CD4-positive, alpha-beta memory T cell (primary cell): ENCODE data around the gene VPS51. TPM values are rescaled to one million over a fixed set of nuclear protein-coding genes. Genes with fewer than 3 reads are reported as not detected.

ENCODE experiments used
- CTCF ChIA-PET: fragments of 350-600 bp; sonication (Branson Sonifier 250); formaldehyde crosslinking; loops from one replicate; lab custom pipeline; 2021; ENCODE audit warnings: inconsistent platforms; ENCODE audit not compliant: partially characterized antibody; lab: Charles Lee
- POLR2A ChIA-PET: fragments of 350-600 bp; sonication (Branson Sonifier 250); formaldehyde crosslinking; loops from one replicate; lab custom pipeline; 2021; ENCODE audit not compliant: partially characterized antibody; lab: Charles Lee
- DNase-seq, 5 donors: peaks; one replicate each; pipeline versions ENCODE4 v3.0.0 to v3.0.0-alpha.2; 2020 to 2022; ENCODE audit warnings: mixed read lengths in 1 of 5
- H3K27ac ChIP-seq: one replicate; pipeline ENCODE4 v1.7.0; 2013; ENCODE audit warnings: low read depth, low read length
- H3K27me3 ChIP-seq: 2 replicates; pipeline ENCODE4 v1.7.0; 2013; ENCODE audit warnings: mild to moderate bottlenecking, low read length, moderate library complexity; ENCODE audit not compliant: insufficient read depth
- H3K36me3 ChIP-seq: 2 replicates; pipeline ENCODE4 v1.7.0; 2013; ENCODE audit warnings: mild to moderate bottlenecking, low read length, moderate library complexity; ENCODE audit not compliant: insufficient read depth
- H3K4me1 ChIP-seq: 2 replicates; pipeline ENCODE4 v1.7.0; 2013; ENCODE audit warnings: mild to moderate bottlenecking, low read length, moderate library complexity; ENCODE audit not compliant: insufficient read depth
- H3K4me3 ChIP-seq, 2 donors: one replicate each; pipeline ENCODE4 v1.7.0; 2013; ENCODE audit warnings: low read length in 2 of 2, mild to moderate bottlenecking in 1 of 2
- H3K9me3 ChIP-seq, 2 donors: one replicate each; pipeline ENCODE4 v1.7.0; 2013; ENCODE audit warnings: low read length in 2 of 2, control low read depth in 1 of 2; ENCODE audit not compliant: control insufficient read depth in 1 of 2
- H3K27ac Mint-ChIP-seq, 7 donors: one replicate each; pipeline ENCODE4 v1.8.0; 2020 to 2021; ENCODE audit warnings: mixed read lengths in 7 of 7, mild to moderate bottlenecking in 6 of 7, inconsistent platforms in 3 of 7, moderate library complexity in 3 of 7
- H3K27me3 Mint-ChIP-seq, 2 donors: one replicate each; pipeline ENCODE4 v1.8.0; 2020 to 2021; ENCODE audit warnings: mixed read lengths in 2 of 2
- H3K36me3 Mint-ChIP-seq, 2 donors: one replicate each; pipeline ENCODE4 v1.8.0; 2020 to 2021; ENCODE audit warnings: mixed read lengths in 2 of 2, inconsistent platforms in 1 of 2, mild to moderate bottlenecking in 1 of 2
- H3K4me1 Mint-ChIP-seq, 4 donors: one replicate each; pipeline ENCODE4 v1.8.0; 2020 to 2021; ENCODE audit warnings: mixed read lengths in 4 of 4, mild to moderate bottlenecking in 1 of 4
- H3K4me3 Mint-ChIP-seq, 8 donors: one replicate each; pipeline ENCODE4 v1.8.0; 2020 to 2021; ENCODE audit warnings: mixed read lengths in 8 of 8, mild to moderate bottlenecking in 7 of 8, moderate library complexity in 6 of 8, inconsistent platforms in 3 of 8
- H3K9me3 Mint-ChIP-seq, 8 donors: one replicate each; pipeline ENCODE4 v1.8.0; 2020 to 2021; ENCODE audit warnings: mixed read lengths in 8 of 8, mild to moderate bottlenecking in 5 of 8, inconsistent platforms in 3 of 8, moderate library complexity in 1 of 8
- intact Hi-C: fragments of 100-400 bp; cut with micrococcal nuclease; formaldehyde crosslinking; loops from one replicate; pipeline ENCODE4 v1.15.1; 2023
- polyA plus RNA-seq, 2 donors: library from polyadenylated mRNA; unstranded; fragments of 300-500 nt; fragmentation: Illumina TruSeq; gene quantifications; one replicate each; pipeline ENCODE4 v1.2.3, GENCODE V29; 2021
- total RNA-seq, 2 experiments: library from RNA; stranded (reverse); gene quantifications; one replicate each; pipeline ENCODE4 v1.2.3, GENCODE V29; 2021

The VPS51 gene
- total and polyA plus RNA-seq, 4 experiments from 2014 or later, result 87.0 to 226 (median 167) TPM

- Histone ChIP-seq H3K27ac (peak within 1 kb of the TSS; percentile 99), H3K9me3 (no peaks in the 10 kb centered on the region), H3K4me3 (peak within 1 kb of the TSS; percentile 92 to 100), H3K36me3 (peaks cover 56% of the 10 kb centered on the region), H3K27me3 (no peaks in the 10 kb centered on the region), H3K4me1 (peaks cover 27% of the 10 kb centered on the region)
- H3K4me1 Mint-ChIP-seq, result peaks cover 18 to 56% (median 30%) of the 10 kb centered on the region in 4 donors
- peak within 1 kb of the TSS; percentile 98 to 100 (median 99) for H3K4me3 Mint-ChIP-seq
- peaks cover 0 to 1% (median 0%) of the 10 kb centered on the region in 8 donors for H3K9me3 Mint-ChIP-seq
- ChIA-PET POLR2A (interaction anchor here (0.6 to 15.5 kb wide), 35 partner anchors 10 to 738 kb away, joined by 3 to 320 read pairs (median 5); partner anchors contain the start of genes ARL2, ATG2A, CAPN1 and CDC42BPG), CTCF (interaction anchor here (0.7 to 4.8 kb wide), 10 partner anchors 9 to 451 kb away, joined by 3 to 55 read pairs (median 4); partner anchors contain the start of genes ARL2, CDC42EP2, SYVN1 and TM7SF2)
- peak within 1 kb of the TSS; percentile 99 to 100 (median 100) for H3K27ac Mint-ChIP-seq
- DNase-seq, result peak; percentile 97 to 99 (median 99)
- intact Hi-C loops, result loop anchor here (1.0 kb wide), 4 partner anchors 12 to 109 kb away; partner anchors contain the start of genes CDCA5, SYVN1, VPS51 and ZFPL1
- H3K36me3 Mint-ChIP-seq, result peaks cover 40 to 69% of the 10 kb centered on the region in 2 donors
- H3K27me3 Mint-ChIP-seq, result no peaks in the 10 kb centered on the region
These were observed 26.1 kb downstream of the VPS51 start, which contains the start of the genes FAU and MRPL49 for GRCh38 chr11:65121865-65122696. Gene FAU (minus strand): TSS chr11:65122134. CDS start chr11:65121813, 321 bp downstream. Gene MRPL49 (plus strand): TSS chr11:65122321. CDS start chr11:65122347, 26 bp downstream.

- no peaks in the 10 kb centered on the region for H3K27me3 Mint-ChIP-seq
- Histone ChIP-seq H3K36me3 (peaks cover 68% of the 10 kb centered on the region), H3K9me3 (no peaks in the 10 kb centered on the region), H3K4me3 (no peak overlapping the region), H3K4me1 (peaks cover 27% of the 10 kb centered on the region), H3K27ac (no peak overlapping the region), H3K27me3 (no peaks in the 10 kb centered on the region)
- intact Hi-C loops, result no loop called here
- DNase-seq, result no peak
- H3K4me1 Mint-ChIP-seq, result peaks cover 13 to 46% (median 24%) of the 10 kb centered on the region in 4 donors
- peak overlapping the region in 5 of 7 donors; percentile 44 to 77 (median 51) for H3K27ac Mint-ChIP-seq
- peaks cover 0 to 1% (median 0%) of the 10 kb centered on the region in 8 donors for H3K9me3 Mint-ChIP-seq
- ChIA-PET POLR2A (interaction anchor here (0.9 to 11.5 kb wide), 4 partner anchors 9 to 346 kb away, joined by 3 to 251 read pairs (median 3); partner anchors contain the start of genes SYVN1 and VPS51), CTCF (interaction anchor here (1.4 to 1.7 kb wide), 3 partner anchors 12 to 112 kb away, joined by 3 to 7 read pairs (median 5); no protein-coding TSS in a partner anchor)
- peaks cover 33 to 76% of the 10 kb centered on the region in 2 donors for H3K36me3 Mint-ChIP-seq
- H3K4me3 Mint-ChIP-seq, result peak overlapping the region in 4 of 8 donors; percentile 13 to 68 (median 22)
These were observed 28.6 kb downstream of the VPS51 start for GRCh38 chr11:65124480-65125196.

DNA sequence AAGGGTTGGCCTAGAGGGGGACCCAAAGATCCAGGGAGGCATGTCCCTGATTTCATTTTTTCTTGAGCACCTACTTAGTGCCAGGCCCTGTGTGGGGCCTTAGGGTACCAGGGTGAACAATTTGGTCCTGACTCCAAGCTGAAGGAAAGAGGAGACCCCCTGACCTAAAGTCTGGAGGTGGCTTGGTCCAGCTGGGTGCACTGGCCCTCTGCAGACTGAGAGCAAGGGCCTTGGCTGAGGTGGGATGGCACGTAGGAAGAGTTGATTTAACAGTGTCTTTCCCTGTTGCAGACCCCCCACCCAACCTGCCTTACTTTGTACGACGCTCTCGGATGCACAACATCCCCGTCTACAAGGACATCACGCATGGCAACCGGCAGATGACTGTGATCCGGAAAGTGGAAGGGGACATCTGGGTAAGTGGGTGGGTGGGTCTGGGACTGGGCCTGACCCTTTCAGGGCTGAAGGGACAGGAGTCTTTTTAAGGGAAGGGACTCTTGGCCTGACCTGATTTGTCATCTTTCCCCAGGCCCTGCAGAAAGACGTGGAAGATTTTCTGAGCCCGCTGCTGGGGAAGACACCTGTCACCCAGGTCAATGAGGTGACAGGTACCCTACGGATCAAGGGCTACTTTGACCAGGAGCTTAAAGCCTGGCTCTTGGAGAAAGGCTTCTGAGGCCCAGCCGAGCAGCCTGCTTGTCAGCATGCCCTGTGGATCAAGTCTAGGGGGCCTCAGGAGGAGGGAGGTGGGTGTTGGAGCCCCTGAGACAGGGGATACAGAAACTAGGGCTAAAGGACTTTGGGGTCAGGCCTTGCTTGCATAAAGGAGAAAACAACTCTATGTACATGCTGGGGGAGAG lies 29.4 kb downstream of the VPS51 start:
- no peak for DNase-seq
- H3K4me1 Mint-ChIP-seq, result peaks cover 12 to 38% (median 23%) of the 10 kb centered on the region in 4 donors
- ChIA-PET POLR2A (interaction anchor here (1.0 to 11.5 kb wide), 2 partner anchors 8 to 27 kb away, joined by 3 to 251 read pairs; partner anchors contain the start of gene SYVN1), CTCF (interaction anchor here (1.4 to 1.7 kb wide), 2 partner anchors 13 to 113 kb away, joined by 3 to 5 read pairs; no protein-coding TSS in a partner anchor)
- no peak overlapping the region for H3K4me3 Mint-ChIP-seq
- H3K4me3 ChIP-seq, result no peak overlapping the region
- H3K9me3 ChIP-seq, result no peaks in the 10 kb centered on the region
- peak overlapping the region in 1 of 7 donors; percentile 44 for H3K27ac Mint-ChIP-seq
- no peaks in the 10 kb centered on the region for H3K27me3 ChIP-seq
- peaks cover 68% of the 10 kb centered on the region for H3K36me3 ChIP-seq
- intact Hi-C loops, result no loop called here
- peaks cover 26 to 73% of the 10 kb centered on the region in 2 donors for H3K36me3 Mint-ChIP-seq
- no peak overlapping the region for H3K27ac ChIP-seq
- no peaks in the 10 kb centered on the region for H3K27me3 Mint-ChIP-seq
- H3K9me3 Mint-ChIP-seq, result peaks cover 0 to 1% (median 0%) of the 10 kb centered on the region in 8 donors
- peaks cover 27% of the 10 kb centered on the region for H3K4me1 ChIP-seq

DNA sequence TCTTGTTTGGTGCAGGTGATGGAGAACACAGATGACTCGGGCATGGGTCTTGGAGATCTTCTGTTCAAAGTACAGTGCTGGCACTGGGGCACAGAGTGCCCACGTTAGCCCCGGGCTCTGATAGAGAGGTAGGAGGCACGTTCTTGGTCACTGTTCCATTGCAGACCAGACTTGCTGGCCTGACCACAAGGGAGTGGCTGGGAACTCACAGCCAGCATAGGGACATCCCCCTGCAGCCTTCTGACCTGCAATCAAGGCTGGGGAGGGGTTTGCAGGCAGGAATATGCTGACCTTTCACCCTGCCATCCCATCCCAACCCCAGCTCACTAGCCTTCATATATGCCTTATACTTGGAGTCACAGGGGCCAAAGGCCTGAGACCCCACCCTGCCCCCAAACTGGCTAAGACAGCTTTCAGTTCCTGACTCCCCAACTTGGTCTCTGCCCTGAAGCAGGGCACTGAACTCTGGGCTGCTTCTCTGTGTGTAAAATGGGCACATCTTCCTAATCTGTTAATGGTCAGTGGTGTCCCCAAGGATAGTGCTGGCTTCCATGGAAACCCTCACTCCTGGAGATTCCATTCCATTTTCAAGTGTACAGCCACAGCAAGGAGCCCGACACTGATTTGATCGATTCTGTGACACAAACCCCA lies 30.7 kb downstream of the VPS51 start:
- H3K4me3 ChIP-seq, result no peak overlapping the region
- no peak overlapping the region for H3K27ac ChIP-seq
- Mint-ChIP-seq H3K27me3 (no peaks in the 10 kb centered on the region), H3K36me3 (peaks cover 23 to 71% of the 10 kb centered on the region in 2 donors), H3K9me3 (peaks cover 0 to 6% (median 0%) of the 10 kb centered on the region in 8 donors), H3K4me3 (peak overlapping the region in 1 of 8 donors; percentile 35), H3K4me1 (peaks cover 8 to 26% (median 16%) of the 10 kb centered on the region in 4 donors), H3K27ac (peak overlapping the region in 2 of 7 donors; percentile 36 to 58)
- ChIA-PET POLR2A (interaction anchor here (11.5 kb wide), 1 partner anchor 7 kb away, joined by 251 read pairs; the partner anchor contains the start of gene SYVN1), CTCF (no interaction called here)
- DNase-seq, result no peak
- peaks cover 73% of the 10 kb centered on the region for H3K36me3 ChIP-seq
- no peaks in the 10 kb centered on the region for H3K9me3 ChIP-seq
- peaks cover 15% of the 10 kb centered on the region for H3K4me1 ChIP-seq
- intact Hi-C loops, result no loop called here
- no peaks in the 10 kb centered on the region for H3K27me3 ChIP-seq

- H3K9me3 Mint-ChIP-seq, result peaks cover 0 to 6% (median 0%) of the 10 kb centered on the region in 8 donors
- H3K27me3 Mint-ChIP-seq, result no peaks in the 10 kb centered on the region
- H3K27ac ChIP-seq, result no peak overlapping the region
- peaks cover 17 to 68% of the 10 kb centered on the region in 2 donors for H3K36me3 Mint-ChIP-seq
- H3K27me3 ChIP-seq, result no peaks in the 10 kb centered on the region
- H3K4me3 Mint-ChIP-seq, result no peak overlapping the region
- no peak overlapping the region for H3K4me3 ChIP-seq
- no peaks in the 10 kb centered on the region for H3K9me3 ChIP-seq
- POLR2A ChIA-PET, result interaction anchor here (2.5 kb wide), 1 partner anchor 10 kb away, joined by 21 read pairs; the partner anchor contains the start of gene ZNHIT2
- peaks cover 20% of the 10 kb centered on the region for H3K4me1 ChIP-seq
- H3K27ac Mint-ChIP-seq, result peak overlapping the region in 2 of 7 donors; percentile 23 to 58
- CTCF ChIA-PET, result no interaction called here
- peaks cover 82% of the 10 kb centered on the region for H3K36me3 ChIP-seq
- peaks cover 4 to 26% (median 10%) of the 10 kb centered on the region in 4 donors for H3K4me1 Mint-ChIP-seq
- DNase-seq, result no peak
- intact Hi-C loops, result no loop called here
These were observed 31.6 kb downstream of the VPS51 start for GRCh38 chr11:65127473-65128181.
